Natural killer cell (primary cell): ENCODE data around the gene GCSH. TPM values are rescaled to one million over a fixed set of nuclear protein-coding genes. Genes with fewer than 3 reads are reported as not detected.
A peak's percentile ranks its signal among the peaks of the same experiment; 100 is the strongest.

Source experiments
- ATAC-seq, 3 donors: fragments of 150-1000 bp in 2 of 3; fragments of 200-7000 bp in 1 of 3; cut with Tn5 transposase; 1 replicate in 1 of 3; 2 replicates in 2 of 3; pipeline ENCODE4 v1.10.0; 2021; ENCODE audit warnings: mild to moderate bottlenecking in 2 of 3, moderate library complexity in 2 of 3
- DNase-seq, 2 donors: peaks; one replicate each; pipeline versions ENCODE4 v3.0.0 to v3.0.0-alpha.2; 2013 to 2021; ENCODE audit warnings: mixed read lengths in 1 of 2
- H3K27ac ChIP-seq: one replicate; pipeline ENCODE4 v1.5.1; 2013; ENCODE audit warnings: mild to moderate bottlenecking, low read length
- H3K27me3 ChIP-seq: one replicate; pipeline ENCODE4 v1.6.1; 2013; ENCODE audit warnings: low read length; ENCODE audit not compliant: control insufficient read depth, insufficient read depth
- H3K36me3 ChIP-seq: one replicate; pipeline ENCODE4 v1.6.1; 2013; ENCODE audit warnings: low read length; ENCODE audit not compliant: control insufficient read depth, insufficient read depth
- H3K4me1 ChIP-seq: one replicate; pipeline ENCODE4 v1.6.1; 2013; ENCODE audit warnings: low read length; ENCODE audit not compliant: control insufficient read depth, insufficient read depth
- H3K4me3 ChIP-seq: one replicate; pipeline ENCODE4 v1.5.1; 2013; ENCODE audit warnings: low read length
- H3K9me3 ChIP-seq: one replicate; pipeline ENCODE4 v1.6.1; 2013; ENCODE audit warnings: low read length; ENCODE audit not compliant: control insufficient read depth, insufficient read depth
- H3K27ac Mint-ChIP-seq, 2 donors: one replicate each; pipeline ENCODE4 v1.8.0; 2022; ENCODE audit warnings: mild to moderate bottlenecking in 2 of 2, mixed read lengths in 2 of 2, moderate library complexity in 1 of 2
- H3K27me3 Mint-ChIP-seq, 2 donors: one replicate each; pipeline ENCODE4 v1.8.0; 2022; ENCODE audit warnings: low read depth in 2 of 2, mixed read lengths in 2 of 2
- H3K36me3 Mint-ChIP-seq: one replicate; pipeline ENCODE4 v1.8.0; 2022; ENCODE audit warnings: mixed read lengths
- H3K4me1 Mint-ChIP-seq, 2 donors: one replicate each; pipeline ENCODE4 v1.8.0; 2022; ENCODE audit warnings: mixed read lengths in 2 of 2
- H3K4me3 Mint-ChIP-seq: one replicate; pipeline ENCODE4 v1.8.0; 2022; ENCODE audit warnings: mild to moderate bottlenecking, moderate library complexity, mixed read lengths
- H3K9me3 Mint-ChIP-seq, 2 donors: one replicate each; pipeline ENCODE4 v1.8.0; 2022; ENCODE audit warnings: mixed read lengths in 2 of 2
- WGBS: methylation state at CpG from one replicate; pipeline ENCODE4 v1.1.7; 2013; ENCODE audit warnings: missing lambda C conversion rate; ENCODE audit not compliant: insufficient coverage; 5-methylcytosine and 5-hydroxymethylcytosine counted together
- intact Hi-C: fragments of 100-400 bp; cut with micrococcal nuclease; formaldehyde crosslinking; loops from one replicate; pipeline ENCODE4 v1.14.2; 2022
- total RNA-seq, 4 donors: library from RNA; stranded (reverse); fragments of 120-200 nt in 1 of 4; gene quantifications; one replicate each; pipeline versions ENCODE4 v1.2.3 to v1.2.4, GENCODE V29; 2013 to 2022
- TF ChIP-seq, protein P1 (sequence below): fragments of 200-600 bp; IDR thresholded peaks from one replicate; pipeline ENCODE4 v1.8.0; 2022; ENCODE audit warnings: antibody characterized with exemption

Gene GCSH
- total RNA-seq, 3 donors from 2014 or later (not counting 1 experiment from before 2014, with no cell fraction given): 2.6 to 4.3 (median 2.7) TPM

DNA sequence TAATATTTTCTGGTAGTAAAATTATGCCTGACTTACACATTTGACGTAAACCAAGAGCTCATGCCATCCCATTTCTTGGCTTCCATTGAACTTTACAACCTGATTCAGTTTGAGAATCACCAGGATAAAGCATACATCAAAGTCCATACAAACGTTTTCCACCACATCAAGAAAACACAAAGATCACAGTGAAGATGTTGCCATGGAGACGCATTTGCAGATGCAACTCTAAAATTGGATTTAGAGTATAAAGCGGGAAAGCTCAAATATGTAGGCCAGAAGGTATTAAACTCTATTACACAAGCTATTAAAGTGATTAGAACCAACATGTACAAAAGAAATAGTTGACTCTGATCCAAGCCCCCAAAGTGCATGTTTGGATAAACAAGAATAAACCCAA, 29.5 kb downstream of the GCSH start:
- DNase-seq (peak in 1 of 2 donors; percentile 15), ATAC-seq (no peak)
- no peaks in the 10 kb centered on the region for H3K36me3 ChIP-seq
- no peak overlapping the region for H3K27ac ChIP-seq
- H3K9me3 ChIP-seq: no peaks in the 10 kb centered on the region
- intact Hi-C loops: no loop called here
- TF ChIP-seq, protein P1, sequence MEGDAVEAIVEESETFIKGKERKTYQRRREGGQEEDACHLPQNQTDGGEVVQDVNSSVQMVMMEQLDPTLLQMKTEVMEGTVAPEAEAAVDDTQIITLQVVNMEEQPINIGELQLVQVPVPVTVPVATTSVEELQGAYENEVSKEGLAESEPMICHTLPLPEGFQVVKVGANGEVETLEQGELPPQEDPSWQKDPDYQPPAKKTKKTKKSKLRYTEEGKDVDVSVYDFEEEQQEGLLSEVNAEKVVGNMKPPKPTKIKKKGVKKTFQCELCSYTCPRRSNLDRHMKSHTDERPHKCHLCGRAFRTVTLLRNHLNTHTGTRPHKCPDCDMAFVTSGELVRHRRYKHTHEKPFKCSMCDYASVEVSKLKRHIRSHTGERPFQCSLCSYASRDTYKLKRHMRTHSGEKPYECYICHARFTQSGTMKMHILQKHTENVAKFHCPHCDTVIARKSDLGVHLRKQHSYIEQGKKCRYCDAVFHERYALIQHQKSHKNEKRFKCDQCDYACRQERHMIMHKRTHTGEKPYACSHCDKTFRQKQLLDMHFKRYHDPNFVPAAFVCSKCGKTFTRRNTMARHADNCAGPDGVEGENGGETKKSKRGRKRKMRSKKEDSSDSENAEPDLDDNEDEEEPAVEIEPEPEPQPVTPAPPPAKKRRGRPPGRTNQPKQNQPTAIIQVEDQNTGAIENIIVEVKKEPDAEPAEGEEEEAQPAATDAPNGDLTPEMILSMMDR: no peak
- Mint-ChIP-seq H3K27me3 (peaks cover 0 to 10% of the 10 kb centered on the region in 2 donors), H3K27ac (no peak overlapping the region), H3K36me3 (no peaks in the 10 kb centered on the region), H3K9me3 (no peaks in the 10 kb centered on the region), H3K4me3 (no peak overlapping the region), H3K4me1 (no peaks in the 10 kb centered on the region)
- no peaks in the 10 kb centered on the region for H3K4me1 ChIP-seq
- H3K4me3 ChIP-seq: no peak overlapping the region
- WGBS: 80% methylated on average over 4 of the region's 4 CpGs
- H3K27me3 ChIP-seq: no peaks in the 10 kb centered on the region

DNA sequence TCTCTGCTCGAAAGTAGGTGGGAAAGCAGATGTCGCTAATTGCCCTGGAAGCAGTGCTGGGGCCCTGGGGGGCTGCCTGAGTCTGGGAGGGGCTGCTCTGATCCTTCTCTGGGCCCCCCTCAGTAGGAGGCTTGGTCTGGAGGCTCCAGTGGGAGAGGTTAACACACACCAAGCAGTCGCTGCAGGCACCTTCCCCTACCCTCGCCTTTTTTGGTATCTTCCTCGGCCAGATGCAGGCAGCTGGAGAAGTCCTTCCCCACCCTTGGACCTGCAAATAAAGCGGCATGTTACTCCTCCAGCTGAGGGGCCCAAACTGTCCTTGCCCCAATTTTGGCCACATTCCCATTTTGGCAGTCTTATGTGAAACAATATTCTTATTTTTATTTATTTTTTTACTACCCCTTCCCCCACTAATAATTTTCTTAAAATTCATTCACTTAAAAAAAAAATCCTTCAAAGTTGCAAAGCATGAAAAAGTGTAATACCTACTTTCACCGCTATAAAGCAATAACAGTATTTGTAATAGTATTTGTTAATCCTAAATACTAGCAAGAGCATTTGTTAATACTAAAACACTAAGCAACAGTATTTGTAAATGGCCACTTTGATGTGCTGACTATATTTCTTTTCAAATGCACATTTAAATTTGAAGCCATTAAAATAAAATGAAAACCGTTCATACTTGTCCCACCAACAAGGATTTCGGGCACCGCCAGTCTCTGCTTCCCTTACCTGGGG, 34.2 kb downstream of the GCSH start:
- no peaks in the 10 kb centered on the region for H3K4me1 Mint-ChIP-seq
- intact Hi-C loops: no loop called here
- ATAC-seq (no peak), DNase-seq (no peak)
- no peaks in the 10 kb centered on the region for H3K36me3 ChIP-seq
- no peaks in the 10 kb centered on the region for H3K9me3 Mint-ChIP-seq
- H3K4me3 ChIP-seq: no peak overlapping the region
- H3K9me3 ChIP-seq: no peaks in the 10 kb centered on the region
- 92% methylated on average over 9 of the region's 10 CpGs for WGBS
- no peak overlapping the region for H3K4me3 Mint-ChIP-seq
- H3K27ac ChIP-seq: no peak overlapping the region
- no peaks in the 10 kb centered on the region for H3K27me3 ChIP-seq
- TF ChIP-seq, protein P1: no peak
- H3K27ac Mint-ChIP-seq: no peak overlapping the region
- no peaks in the 10 kb centered on the region for H3K4me1 ChIP-seq
- H3K36me3 Mint-ChIP-seq: no peaks in the 10 kb centered on the region
- H3K27me3 Mint-ChIP-seq: no peaks in the 10 kb centered on the region

- no peak for ATAC-seq
- no peaks in the 10 kb centered on the region for H3K4me1 Mint-ChIP-seq
Measured at GRCh38 chr16:81061307-81061640, 34.9 kb downstream of the GCSH start.

More at GRCh38 chr16:81061307-81061640, 34.9 kb downstream of the GCSH start:
- Mint-ChIP-seq H3K9me3 (no peaks in the 10 kb centered on the region), H3K4me3 (no peak overlapping the region), H3K36me3 (no peaks in the 10 kb centered on the region), H3K27me3 (no peaks in the 10 kb centered on the region), H3K27ac (no peak overlapping the region)
- intact Hi-C loops: no loop called here
- DNase-seq: no peak
- Histone ChIP-seq H3K36me3 (no peaks in the 10 kb centered on the region), H3K27me3 (no peaks in the 10 kb centered on the region), H3K4me3 (no peak overlapping the region), H3K9me3 (no peaks in the 10 kb centered on the region), H3K4me1 (no peaks in the 10 kb centered on the region), H3K27ac (no peak overlapping the region)
- TF ChIP-seq, protein P1: no peak
- 87% methylated on average over 10 of the region's 10 CpGs for WGBS
